Sigmoid colon (tissue), 3 donors: ENCODE measurements around the gene MTUS2.

Experiments used
- POLR2A ChIP-seq, 2 donors: fragments of 450-650 bp; IDR thresholded peaks; one replicate each; pipeline ENCODE4 v1.6.1; 2016; ENCODE audit warnings: antibody characterized with exemption in 2 of 2, mild to moderate bottlenecking in 2 of 2, moderate library complexity in 2 of 2
- TF ChIP-seq, protein P1 (sequence below), 4 experiments: fragments of 450-650 bp in 3 of 4; fragments of 200-600 bp in 1 of 4; IDR thresholded peaks; one replicate each; pipeline ENCODE4 v1.5.1; 2016 to 2019; ENCODE audit warnings: antibody characterized with exemption in 4 of 4, mild to moderate bottlenecking in 3 of 4, moderate library complexity in 2 of 4

DNA sequence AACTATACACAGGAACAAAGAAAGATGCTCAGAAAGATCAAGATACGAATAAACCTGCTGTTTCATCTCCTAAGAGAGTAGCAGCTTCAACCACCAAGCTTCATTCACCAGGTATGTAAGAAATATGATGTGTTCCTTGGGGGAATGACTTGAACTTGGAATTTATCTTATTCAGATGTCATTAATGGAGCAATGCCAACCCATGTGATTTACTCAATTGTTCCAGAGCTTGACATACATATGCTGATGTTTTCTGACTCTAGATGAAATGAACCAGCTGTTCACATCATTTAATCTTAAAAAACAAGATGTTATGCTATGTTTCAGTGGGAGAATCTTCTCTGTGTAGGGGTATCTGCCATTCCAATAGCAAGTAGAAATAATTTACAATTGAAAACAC lies 504.5 kb downstream of the MTUS2 start:
- TF ChIP-seq, protein P1, sequence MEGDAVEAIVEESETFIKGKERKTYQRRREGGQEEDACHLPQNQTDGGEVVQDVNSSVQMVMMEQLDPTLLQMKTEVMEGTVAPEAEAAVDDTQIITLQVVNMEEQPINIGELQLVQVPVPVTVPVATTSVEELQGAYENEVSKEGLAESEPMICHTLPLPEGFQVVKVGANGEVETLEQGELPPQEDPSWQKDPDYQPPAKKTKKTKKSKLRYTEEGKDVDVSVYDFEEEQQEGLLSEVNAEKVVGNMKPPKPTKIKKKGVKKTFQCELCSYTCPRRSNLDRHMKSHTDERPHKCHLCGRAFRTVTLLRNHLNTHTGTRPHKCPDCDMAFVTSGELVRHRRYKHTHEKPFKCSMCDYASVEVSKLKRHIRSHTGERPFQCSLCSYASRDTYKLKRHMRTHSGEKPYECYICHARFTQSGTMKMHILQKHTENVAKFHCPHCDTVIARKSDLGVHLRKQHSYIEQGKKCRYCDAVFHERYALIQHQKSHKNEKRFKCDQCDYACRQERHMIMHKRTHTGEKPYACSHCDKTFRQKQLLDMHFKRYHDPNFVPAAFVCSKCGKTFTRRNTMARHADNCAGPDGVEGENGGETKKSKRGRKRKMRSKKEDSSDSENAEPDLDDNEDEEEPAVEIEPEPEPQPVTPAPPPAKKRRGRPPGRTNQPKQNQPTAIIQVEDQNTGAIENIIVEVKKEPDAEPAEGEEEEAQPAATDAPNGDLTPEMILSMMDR (IDR thresholded peaks at IDR 0.05) = no peak
- no peak for TF ChIP-seq POLR2A (IDR thresholded peaks at IDR 0.05)
